Measurements from ENCODE around the gene ADPRM.

Gene ADPRM

GRCh38 chr17:10741416-10742135 lies 44.2 kb downstream of the ADPRM start:
- no peak for DNase-seq (ENCODE audit: low read depth)

- DNase-seq (ENCODE audit: low read depth): no peak
Measured at GRCh38 chr17:10742431-10742830, 45.0 kb downstream of the ADPRM start.

DNA sequence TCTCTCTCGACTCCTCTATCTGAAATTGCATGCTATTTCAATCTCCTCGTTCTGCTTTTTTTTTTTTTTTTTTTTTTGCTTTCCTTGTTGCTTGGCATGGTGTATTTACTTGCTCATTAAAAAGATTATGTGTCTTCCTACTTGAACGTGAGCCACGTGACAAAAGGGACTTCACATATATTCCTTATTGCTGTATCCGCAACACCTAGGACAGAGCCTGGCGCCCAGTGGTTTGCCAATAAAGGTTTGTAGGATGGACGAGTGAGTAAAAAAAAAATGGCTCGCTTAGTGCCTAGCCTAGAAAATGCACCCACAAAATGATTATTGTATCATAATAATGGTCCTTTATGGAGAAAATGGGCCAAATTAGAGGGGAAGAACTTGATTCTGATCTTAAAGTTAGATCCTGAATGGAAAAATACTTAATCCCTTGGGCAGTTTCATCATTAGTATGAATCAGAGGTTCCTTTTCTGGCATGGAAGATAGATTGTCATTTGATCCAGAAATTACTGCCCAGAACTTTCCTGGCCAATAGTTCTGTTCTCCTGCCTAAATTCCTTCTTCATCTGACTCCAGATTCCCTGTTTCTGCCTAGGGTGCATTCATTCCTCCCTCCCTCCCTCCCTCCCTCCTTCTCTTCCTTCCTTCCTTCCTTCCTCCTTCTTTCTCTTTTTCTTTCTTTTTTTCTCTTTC lies 46.1 kb downstream of the ADPRM start:
- no peak for DNase-seq (ENCODE audit: low read depth)

DNA sequence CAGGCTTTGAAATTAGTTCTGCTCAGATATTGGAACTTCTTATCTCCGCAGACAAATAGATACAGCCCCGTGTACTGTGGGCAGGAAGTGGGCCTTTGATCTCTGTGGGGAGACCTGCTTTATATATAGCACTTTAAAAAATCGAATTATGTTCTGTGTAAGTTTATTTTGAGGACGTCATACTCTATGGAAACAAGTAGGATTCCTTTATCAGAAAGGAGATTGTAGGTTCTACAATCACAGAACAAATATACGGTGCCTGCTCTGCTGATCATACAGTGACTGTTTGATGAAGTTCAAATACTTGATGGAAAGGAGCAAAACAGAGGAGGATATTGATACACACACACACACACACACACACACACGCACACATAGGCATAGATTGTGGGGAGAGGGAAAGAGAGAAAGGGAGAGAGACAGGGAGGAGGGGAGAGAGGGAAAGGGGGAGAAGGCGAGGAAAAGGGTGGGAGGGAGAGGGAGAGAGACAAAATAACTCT lies 47.2 kb downstream of the ADPRM start:
- DNase-seq (ENCODE audit: low read depth): no peak

DNA sequence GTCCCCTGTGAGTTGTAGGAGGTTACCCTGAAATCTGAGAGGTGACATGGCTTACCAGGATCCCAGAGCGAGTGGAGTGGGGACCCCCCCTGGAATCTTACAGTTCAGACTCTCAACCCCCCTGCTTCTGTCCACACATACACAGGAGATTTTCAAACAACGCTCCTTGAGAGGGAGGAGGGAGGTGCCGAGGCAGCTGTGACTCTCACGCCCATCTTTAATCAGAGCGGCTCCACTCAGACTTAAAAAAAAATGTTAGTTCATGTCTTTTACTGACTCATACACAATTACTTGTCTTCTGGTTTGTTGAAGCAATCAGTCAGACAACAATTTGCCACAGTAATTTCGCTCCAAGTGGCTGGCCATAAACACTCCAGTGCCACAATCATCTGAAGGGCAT lies 47.8 kb downstream of the ADPRM start:
- no peak for DNase-seq (ENCODE audit: low read depth)

DNA sequence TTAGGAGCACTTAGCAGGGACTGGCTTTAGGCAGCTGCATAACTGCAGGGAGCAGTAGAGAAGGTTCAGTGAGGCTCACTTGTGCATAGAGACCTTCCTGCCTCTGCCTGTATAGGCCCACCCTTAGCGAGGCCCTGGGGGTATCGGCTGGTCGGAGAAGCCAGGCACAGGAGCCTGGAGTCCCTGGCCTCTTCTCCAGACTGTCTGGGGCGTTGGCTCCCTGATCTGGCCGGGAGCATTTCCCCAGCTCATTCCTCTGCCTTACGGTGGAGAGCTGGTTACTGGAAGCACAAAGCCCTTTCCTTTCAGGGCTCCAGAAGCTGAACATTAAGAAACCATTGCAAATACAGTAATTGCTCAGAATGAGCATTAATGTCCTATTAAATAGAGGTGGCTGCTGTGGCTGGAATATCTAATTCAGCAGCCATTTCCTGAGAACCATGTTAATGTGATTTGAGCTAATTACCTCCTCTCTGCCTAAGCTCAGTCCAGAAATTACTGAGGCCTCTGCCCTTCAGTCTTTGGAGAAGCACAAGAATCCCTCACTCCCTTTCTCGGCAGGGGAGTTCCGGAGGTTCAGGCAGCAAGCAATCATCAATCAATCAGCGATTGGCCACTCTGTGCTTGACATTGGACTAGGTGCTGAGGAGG lies 51.3 kb downstream of the ADPRM start:
- DNase-seq (ENCODE audit: low read depth): no peak

GRCh38 chr17:10750210-10750609 lies 52.8 kb downstream of the ADPRM start:
- no peak for DNase-seq (ENCODE audit: low read depth)

DNA sequence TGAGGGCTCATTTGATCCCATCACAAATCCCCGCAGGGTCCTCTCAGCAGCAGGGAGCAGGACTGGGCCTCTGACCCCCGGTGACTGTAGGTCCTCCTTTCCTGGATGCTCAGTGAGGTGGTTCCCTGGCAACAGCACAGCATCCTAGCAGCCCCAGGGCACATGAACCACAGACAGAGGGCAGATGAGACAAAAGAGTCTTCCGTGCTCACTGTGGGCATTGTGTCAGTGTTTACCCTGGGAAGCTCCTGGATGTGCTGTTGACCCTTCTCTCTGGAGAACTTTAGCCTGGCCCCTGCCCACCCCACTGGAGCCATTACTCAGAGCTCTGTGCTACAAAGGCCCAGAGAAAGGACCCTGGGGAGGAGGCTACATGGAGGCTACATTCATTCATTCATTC lies 54.2 kb downstream of the ADPRM start:
- DNase-seq (ENCODE audit: low read depth): no peak

- no peak for DNase-seq (ENCODE audit: low read depth)
Measured at GRCh38 chr17:10752696-10753095, 55.3 kb downstream of the ADPRM start.

GRCh38 chr17:10754109-10754508 lies 56.7 kb downstream of the ADPRM start:
- no peak for DNase-seq (ENCODE audit: low read depth)

DNA sequence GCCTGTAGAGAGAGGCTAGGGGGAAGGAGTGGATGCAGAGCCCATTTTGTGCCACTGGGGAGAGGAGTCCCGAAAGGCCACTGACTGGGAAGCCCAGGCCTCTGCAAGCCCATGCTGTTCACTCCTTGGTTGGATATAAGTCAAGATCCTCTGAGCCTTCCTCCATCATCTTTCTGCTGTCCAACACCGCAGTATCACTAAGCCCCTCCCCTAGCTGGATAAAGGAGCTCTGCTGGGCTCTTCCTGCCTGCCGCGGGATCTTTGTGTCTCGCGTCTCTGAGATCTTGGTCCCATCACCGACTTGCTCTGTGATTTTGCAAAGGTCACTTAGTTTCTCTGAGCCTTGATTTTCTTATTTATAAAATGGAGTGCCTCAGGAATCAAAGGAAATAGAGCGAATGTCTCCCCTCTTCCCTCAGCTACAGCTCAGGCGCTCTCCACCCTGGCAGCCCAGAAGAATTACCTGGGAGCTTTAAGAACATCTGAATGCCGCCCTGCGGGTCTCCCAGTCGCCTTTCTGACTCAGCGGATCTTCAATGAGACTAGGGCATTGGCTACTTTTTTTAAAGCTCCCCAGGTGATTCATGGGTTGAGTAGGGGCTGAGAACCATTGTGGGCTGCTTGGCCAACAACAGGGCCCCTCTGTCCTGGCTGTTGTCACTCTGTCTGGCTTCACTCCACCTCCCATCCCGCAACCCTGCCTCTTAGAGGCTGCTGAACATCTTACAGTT lies 57.6 kb downstream of the ADPRM start:
- no peak for DNase-seq (ENCODE audit: low read depth)

GRCh38 chr17:10755592-10756127 lies 58.3 kb downstream of the ADPRM start:
- DNase-seq (ENCODE audit: low read depth): no peak

GRCh38 chr17:10756185-10756584 lies 58.8 kb downstream of the ADPRM start:
- no peak for DNase-seq (ENCODE audit: low read depth)

GRCh38 chr17:10756619-10757018 lies 59.2 kb downstream of the ADPRM start:
- no peak for DNase-seq (ENCODE audit: low read depth)

- DNase-seq (ENCODE audit: low read depth): no peak
Measured at GRCh38 chr17:10757067-10757466, 59.7 kb downstream of the ADPRM start.

GRCh38 chr17:10757647-10758046 lies 60.3 kb downstream of the ADPRM start:
- no peak for DNase-seq (ENCODE audit: low read depth)

DNA sequence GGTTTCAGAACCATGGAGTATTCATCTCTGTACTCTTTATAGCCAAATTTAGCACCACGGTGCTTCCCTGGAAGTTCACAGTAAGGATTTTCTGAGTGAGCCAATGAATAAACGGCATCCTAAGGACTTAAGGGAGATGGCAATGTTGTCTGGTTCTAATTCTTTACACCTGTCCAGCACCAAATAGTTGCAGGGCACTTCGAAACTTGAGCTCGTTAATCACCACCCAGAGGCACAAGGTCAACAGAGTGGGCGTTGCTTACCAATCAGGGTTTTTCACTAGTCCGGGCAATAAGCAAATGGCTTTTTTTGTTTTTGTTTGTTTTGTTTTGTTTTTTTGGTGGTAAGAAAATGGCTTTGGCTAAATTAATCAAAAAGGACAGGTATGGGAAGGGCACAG lies 60.7 kb downstream of the ADPRM start:
- no peak for DNase-seq (ENCODE audit: low read depth)

Data from activated T-cell treated with anti-CD3 and anti-CD28 coated beads for 24 hours (primary cell).